Measurements from ENCODE around the gene PIK3CD. TPM values are rescaled to one million over a fixed set of nuclear protein-coding genes. Genes with fewer than 3 reads are reported as not detected.
"Not testable (repeated sequence)": the region's sequence is repeated elsewhere in the genome, so short reads cannot be mapped to it uniquely, and the experiment has no call there.

PIK3CD gene
- total and polyA plus RNA-seq, 2 of the 4 experiments (the other 2 are of a cell fraction): 5.0 to 12.1 TPM

GRCh38 chr1:9625030-9625429 is 26.5 kb upstream of the PIK3CD start:
- H3K27me3 ChIP-seq (ENCODE audit: control insufficient read depth, insufficient read depth, low read length); H2BK5ac ChIP-seq (ENCODE audit: low read depth, low read length, poor library complexity, severe bottlenecking); H2BK15ac ChIP-seq (ENCODE audit: low read depth, low read length); H4K91ac ChIP-seq (ENCODE audit: insufficient read depth, low read depth, low read length); H2AFZ ChIP-seq (replicated peaks; ENCODE audit: low read length, poor library complexity); intact Hi-C loops (cut with micrococcal nuclease); H3K4me2 ChIP-seq (ENCODE audit: low read depth, low read length); H3K36me3 ChIP-seq (ENCODE audit: control insufficient read depth, insufficient read depth, low read length); H3K14ac ChIP-seq (replicated peaks; ENCODE audit: low read depth, low read length); H3K9ac ChIP-seq (ENCODE audit: low read depth, low read length); DNase-seq; H3K4me3 ChIP-seq (ENCODE audit: insufficient read depth, low read depth, low read length); H4K8ac ChIP-seq (ENCODE audit: low read depth in 2 of 2, low read length in 2 of 2); in situ Hi-C loops (cut with MboI; ENCODE audit: low sequenced_read_pairs); H2BK20ac ChIP-seq (ENCODE audit: low read depth, low read length); H3K23ac ChIP-seq (ENCODE audit: low read depth, low read length); H3K9me1 ChIP-seq (ENCODE audit: insufficient read depth, low read length); H2AK9ac ChIP-seq (replicated peaks; ENCODE audit: low read depth, low read length, poor library complexity); H3K4me1 ChIP-seq (ENCODE audit: control insufficient read depth, insufficient read depth, low read length); H3K4ac ChIP-seq (ENCODE audit: low read depth, low read length); H3K56ac ChIP-seq (ENCODE audit: extremely low read depth, insufficient read depth, low read length); H2BK120ac ChIP-seq (ENCODE audit: low read depth, low read length); dilution Hi-C loops (cut with HindIII; ENCODE audit: low sequenced_read_pairs, unreplicated experiment); H3K79me1 ChIP-seq (ENCODE audit: low read depth in 1 of 2, low read length in 2 of 2); H4K5ac ChIP-seq (ENCODE audit: low read depth, low read length); H4K20me1 ChIP-seq (ENCODE audit: insufficient read depth, low read length); H3K18ac ChIP-seq (ENCODE audit: low read depth, low read length); ATAC-seq (ENCODE audit: low read depth); H3K9me3 ChIP-seq (ENCODE audit: control insufficient read depth, insufficient read depth, low read length); H3K27ac ChIP-seq (ENCODE audit: insufficient read depth, low read length); POLR2A ChIA-PET (ENCODE audit: unreplicated experiment); BruUV-seq (replicated peaks); H2AK5ac ChIP-seq (ENCODE audit: low read depth, low read length): not testable (repeated sequence)
- CTCF ChIA-PET: interaction anchor here (0.6 kb wide), 1 partner anchor 237 kb away, joined by 3 read pairs; no protein-coding TSS in a partner anchor
- WGBS, 2 experiments (ENCODE audit: extremely low coverage in 2 of 2, insufficient read length in 1 of 2): no CpG with 5 or more reads among the region's 3 CpGs

Measured in IMR-90 (cell line).